Suppressor macrophage treated with lipopolysaccharide for 4 hours (primary cell): ENCODE data around the gene RCC2.
A peak's percentile ranks its signal among the peaks of the same experiment; 100 is the strongest.

Experiments used
- DNase-seq: peaks from one replicate; pipeline ENCODE4 v3.0.0-alpha.2; 2020

The RCC2 gene

DNA sequence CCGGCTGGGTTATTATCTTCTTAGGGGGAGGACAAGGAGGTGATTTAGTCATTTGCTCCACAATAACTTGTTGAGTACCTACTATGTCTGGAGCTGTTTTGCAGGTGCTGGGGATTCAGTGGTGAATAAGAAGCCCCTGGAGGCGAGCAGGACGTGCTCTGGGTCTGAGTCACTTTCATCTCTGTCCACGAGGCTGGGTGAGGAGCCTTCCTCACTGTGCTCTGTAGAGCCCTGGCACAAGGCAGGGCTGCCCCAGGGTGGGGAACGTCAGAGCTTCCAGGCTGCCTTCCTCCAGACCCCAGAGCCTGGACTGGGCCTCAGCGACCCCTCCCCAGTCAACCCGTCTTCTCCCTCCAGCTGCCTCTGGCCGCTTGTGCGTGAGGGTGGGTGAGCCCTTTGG lies 70.0 kb downstream of the RCC2 start:
- no peak for DNase-seq

DNA sequence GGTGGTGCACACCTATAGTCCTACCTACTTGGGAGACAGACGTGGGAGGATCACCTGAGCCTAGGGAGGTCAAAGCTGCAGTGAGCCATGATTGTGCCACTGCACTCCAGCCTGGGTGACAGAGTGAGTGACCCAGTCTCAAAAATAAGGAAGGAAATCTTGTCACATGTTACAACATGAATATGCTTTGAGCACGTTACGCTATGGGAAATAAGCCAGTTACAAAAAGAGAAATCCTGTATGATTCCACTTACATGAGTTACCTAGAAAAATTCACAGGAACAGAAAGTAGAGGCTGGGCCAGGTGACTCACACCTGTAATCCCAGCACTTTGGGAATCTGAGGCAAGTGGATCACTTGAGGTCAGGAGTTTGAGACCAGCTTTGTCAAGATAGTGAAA lies 74.2 kb downstream of the RCC2 start:
- peak; percentile 69 for DNase-seq

DNA sequence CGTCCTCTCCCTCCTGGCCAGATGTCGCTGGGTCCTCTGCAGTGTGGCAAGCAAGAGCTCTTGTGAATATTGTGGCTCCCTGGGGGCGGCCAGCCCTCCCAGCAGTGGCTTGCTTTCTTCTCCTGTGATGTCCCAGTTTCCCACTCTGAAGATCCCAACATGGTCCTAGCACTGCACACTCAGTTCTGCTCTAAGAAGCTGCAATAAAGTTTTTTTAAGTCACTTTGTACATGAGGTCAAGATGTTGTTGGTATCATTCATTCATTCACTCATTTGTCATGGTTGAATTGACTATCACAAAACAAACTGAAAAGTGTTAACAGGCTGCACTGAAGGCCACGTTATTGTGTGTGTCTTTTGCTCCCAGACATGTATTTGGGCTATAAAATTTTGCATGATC lies 75.7 kb downstream of the RCC2 start:
- DNase-seq, result no peak

DNA sequence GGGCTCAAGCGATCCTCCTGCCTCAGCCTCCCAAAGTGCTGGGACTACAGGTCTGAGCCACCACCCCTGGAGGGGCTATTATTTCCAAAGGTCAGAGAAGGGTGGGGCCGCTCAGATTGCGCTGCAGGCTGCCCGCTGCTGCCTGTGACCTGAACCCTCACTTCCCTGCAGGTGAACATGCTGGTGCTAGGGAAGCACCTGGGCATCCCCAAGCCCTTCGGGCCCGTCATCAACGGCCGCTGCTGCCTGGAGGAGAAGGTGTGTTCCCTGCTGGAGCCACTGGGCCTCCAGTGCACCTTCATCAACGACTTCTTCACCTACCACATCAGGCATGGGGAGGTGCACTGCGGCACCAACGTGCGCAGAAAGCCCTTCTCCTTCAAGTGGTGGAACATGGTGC lies 76.1 kb downstream of the RCC2 start:
- DNase-seq, result no peak

DNA sequence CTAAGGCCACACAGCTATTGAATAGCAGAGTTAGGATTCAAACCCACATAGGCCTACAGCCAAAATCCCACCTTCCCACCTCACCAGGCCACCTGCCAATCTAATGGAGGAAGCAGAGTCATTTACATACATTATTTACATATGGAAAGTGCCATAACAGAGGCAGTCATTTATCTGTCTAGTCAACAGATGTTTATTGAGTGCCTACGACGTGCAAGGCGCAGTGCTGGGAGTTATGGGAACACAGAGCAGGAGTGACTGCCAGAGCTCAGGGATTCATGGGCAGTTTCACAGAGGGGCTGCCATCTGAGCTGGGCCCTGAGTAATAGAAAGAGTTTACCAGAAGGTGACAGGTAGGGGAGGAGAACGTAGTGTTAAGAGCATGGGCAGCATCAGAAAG lies 77.8 kb downstream of the RCC2 start:
- no peak for DNase-seq

DNA sequence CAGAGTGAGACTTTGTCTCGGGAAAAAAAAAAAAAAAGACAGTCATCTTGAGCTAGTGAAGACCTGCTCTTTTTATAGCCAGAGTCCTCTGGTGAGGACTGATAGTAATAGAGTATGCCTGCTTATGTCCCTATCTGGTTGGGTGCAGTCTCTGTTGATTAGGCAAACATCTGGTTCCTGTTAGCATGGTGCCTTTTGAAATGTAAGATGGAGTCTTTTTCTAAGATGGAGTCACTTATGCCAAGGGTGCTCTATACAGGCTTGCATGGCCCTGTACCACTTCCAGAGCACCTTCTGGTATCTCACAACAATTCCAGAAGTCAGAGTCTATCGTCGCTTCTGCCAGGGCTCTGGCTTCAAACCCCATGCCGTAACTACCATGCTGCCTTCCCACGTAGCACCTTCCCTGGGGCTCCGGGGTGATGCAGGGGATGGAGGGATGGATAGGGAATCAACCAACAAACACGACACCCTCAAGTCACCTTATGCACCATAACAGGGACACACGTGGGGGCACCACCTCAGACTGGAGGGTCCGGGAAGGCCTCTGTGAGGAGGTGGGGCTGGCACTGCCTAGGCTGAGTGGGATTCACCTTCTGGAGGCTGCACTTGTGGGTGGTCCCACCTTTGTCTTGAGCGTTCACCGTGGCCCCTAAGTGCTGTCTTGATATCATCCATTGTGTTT lies 79.1 kb downstream of the RCC2 start:
- no peak for DNase-seq

DNA sequence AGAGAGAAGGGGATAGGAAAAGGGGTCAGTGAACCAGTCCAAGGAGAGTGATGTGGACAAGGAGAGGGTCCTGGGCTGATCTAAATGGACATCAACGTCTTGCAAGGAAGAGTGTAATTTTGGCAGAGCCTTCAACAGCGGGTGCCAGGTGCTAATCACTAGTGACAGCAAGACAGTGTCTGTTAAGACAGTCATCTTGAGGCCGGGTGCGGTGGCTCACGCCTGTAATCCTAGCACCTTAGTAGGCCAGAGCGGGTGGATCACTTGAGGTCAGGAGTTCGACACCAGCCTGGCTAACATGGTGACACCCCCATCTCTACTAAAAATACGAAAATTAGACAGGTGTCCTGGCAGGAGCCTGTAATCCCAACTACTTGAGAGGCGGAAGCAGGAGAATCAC lies 79.7 kb downstream of the RCC2 start:
- no peak for DNase-seq

DNA sequence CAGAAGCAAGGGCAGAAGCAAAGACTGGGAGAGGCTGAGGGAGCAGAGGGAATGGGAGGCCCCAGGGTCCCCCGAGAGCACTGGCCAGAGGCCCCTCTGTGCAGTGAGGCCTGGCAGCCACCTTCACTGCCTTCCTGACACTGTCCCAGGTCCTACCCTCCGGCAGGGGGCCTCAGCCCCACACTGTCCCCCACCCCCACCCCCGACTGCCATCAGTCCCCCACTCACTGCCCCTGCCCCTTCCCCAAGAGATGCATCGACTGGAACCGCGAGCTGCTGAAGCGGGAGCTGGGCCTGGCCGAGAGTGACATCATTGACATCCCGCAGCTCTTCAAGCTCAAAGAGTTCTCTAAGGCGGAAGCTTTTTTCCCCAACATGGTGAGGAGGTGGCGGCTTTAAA lies 80.4 kb downstream of the RCC2 start:
- no peak for DNase-seq

DNA sequence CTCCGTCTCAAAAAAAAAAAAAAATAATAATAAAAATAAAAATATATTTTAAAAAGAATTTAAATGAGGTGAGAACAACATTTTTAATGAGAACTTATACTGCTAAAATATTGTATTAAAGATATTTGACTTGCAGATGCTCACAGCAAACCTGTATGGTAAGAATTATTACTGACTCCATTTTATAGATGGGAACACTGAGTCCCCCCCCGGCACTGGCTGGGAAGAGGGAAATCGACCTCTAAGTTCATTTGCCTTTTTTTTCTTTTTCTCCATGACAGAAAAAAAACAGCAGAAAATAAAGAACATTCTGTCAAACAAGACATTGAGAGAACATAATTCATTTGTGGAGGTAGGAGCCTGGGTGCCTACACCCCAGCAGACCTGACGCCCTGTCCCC lies 80.9 kb downstream of the RCC2 start:
- no peak for DNase-seq
